GM23338 (cell line): Measurements from ENCODE around the gene UBE2G2. TPM values are rescaled to one million over a fixed set of nuclear protein-coding genes. Genes with fewer than 3 reads are reported as not detected.
A peak's percentile ranks its signal among the peaks of the same experiment; 100 is the strongest.

ENCODE experiments used
- ATAC-seq: fragments of 200-7000 bp; cut with Tn5 transposase; 3 replicates; pipeline ENCODE4 v1.9.1; 2020
- DNase-seq: peaks from one replicate; pipeline ENCODE4 v3.0.0-alpha.2; 2015; ENCODE audit warnings: low spot score
- H2AFZ ChIP-seq: fragments of 200-600 bp; sonication (generic); 2 replicates; pipeline ENCODE4 v1.8.0; 2016; ENCODE audit warnings: antibody characterized with exemption, mild to moderate bottlenecking, moderate library complexity
- H3F3A ChIP-seq: fragments of 200-600 bp; sonication (generic); replicated peaks from 2 replicates; pipeline ENCODE4 v1.8.0; 2017; ENCODE audit warnings: antibody characterized with exemption, mixed run types, low read depth
- H3K27ac ChIP-seq: fragments of 200-600 bp; sonication (generic); 2 replicates; pipeline ENCODE4 v1.6.1; 2016; ENCODE audit warnings: low read depth
- H3K27me3 ChIP-seq: fragments of 200-600 bp; sonication (generic); 2 replicates; pipeline ENCODE4 v1.8.0; 2016; ENCODE audit warnings: mild to moderate bottlenecking, mixed run types, moderate library complexity; ENCODE audit not compliant: insufficient read depth
- H3K36me3 ChIP-seq: fragments of 200-600 bp; sonication (generic); 2 replicates; pipeline ENCODE4 v1.8.0; 2016; ENCODE audit warnings: mild to moderate bottlenecking; ENCODE audit not compliant: insufficient read depth
- H3K4me1 ChIP-seq: fragments of 200-600 bp; sonication (generic); 2 replicates; pipeline ENCODE4 v1.8.0; 2016; ENCODE audit warnings: mild to moderate bottlenecking, moderate library complexity; ENCODE audit not compliant: insufficient read depth
- H3K4me2 ChIP-seq: fragments of 200-600 bp; sonication (generic); 2 replicates; pipeline ENCODE4 v1.7.1; 2017; ENCODE audit warnings: mixed run types
- H3K4me3 ChIP-seq: fragments of 200-600 bp; sonication (generic); 2 replicates; pipeline ENCODE4 v1.6.1; 2016; ENCODE audit warnings: mixed run types
- H3K79me2 ChIP-seq: fragments of 200-600 bp; sonication (generic); replicated peaks from 2 replicates; pipeline ENCODE4 v1.8.0; 2017; ENCODE audit warnings: mild to moderate bottlenecking; ENCODE audit not compliant: insufficient read depth
- H3K9me2 ChIP-seq: fragments of 200-600 bp; sonication (generic); 2 replicates; pipeline ENCODE4 v1.8.0; 2017; ENCODE audit not compliant: insufficient read depth
- H4K20me1 ChIP-seq: fragments of 200-600 bp; sonication (generic); replicated peaks from 2 replicates; pipeline ENCODE4 v1.8.0; 2017; ENCODE audit warnings: mild to moderate bottlenecking; ENCODE audit not compliant: insufficient read depth
- H3K27ac Mint-ChIP-seq: 2 replicates; pipeline ENCODE4 v1.8.0; 2020; ENCODE audit warnings: inconsistent platforms, mild to moderate bottlenecking, moderate library complexity, mixed read lengths
- H3K27me3 Mint-ChIP-seq: 3 replicates; pipeline ENCODE4 v1.8.0; 2022; ENCODE audit warnings: low read depth, mild to moderate bottlenecking, moderate library complexity, mixed read lengths, inconsistent platforms; ENCODE audit not compliant: insufficient read depth, poor library complexity
- H3K36me3 Mint-ChIP-seq: 3 replicates; pipeline ENCODE4 v1.8.0; 2021; ENCODE audit warnings: low read depth, mild to moderate bottlenecking, inconsistent platforms, moderate library complexity, mixed read lengths
- H3K4me1 Mint-ChIP-seq: 3 replicates; pipeline ENCODE4 v1.8.0; 2020; ENCODE audit warnings: mild to moderate bottlenecking, inconsistent platforms, mixed read lengths
- H3K4me3 Mint-ChIP-seq: 3 replicates; pipeline ENCODE4 v1.8.0; 2021; ENCODE audit warnings: moderate library complexity, mild to moderate bottlenecking, inconsistent platforms, mixed read lengths
- H3K9me3 Mint-ChIP-seq: 3 replicates; pipeline ENCODE4 v1.8.0; 2020; ENCODE audit warnings: moderate library complexity, mild to moderate bottlenecking, inconsistent platforms, mixed read lengths
- CTCF ChIP-seq, 2 experiments: fragments of 200-600 bp in 1 of 2; sonication (generic) in 1 of 2; conservative IDR thresholded peaks; 2 replicates each; pipeline versions ENCODE4 v1.5.1 to v1.6.1; 2016 to 2017; ENCODE audit warnings: antibody characterized with exemption in 2 of 2, low read depth in 2 of 2, mild to moderate bottlenecking in 2 of 2, moderate library complexity in 1 of 2
- EZH2 ChIP-seq: fragments of 200-600 bp; sonication (generic); IDR thresholded peaks from one replicate; pipeline ENCODE4 v1.8.0; 2017; ENCODE audit warnings: antibody characterized with exemption, mild to moderate bottlenecking, low read depth; ENCODE audit not compliant: unreplicated experiment
- EZH2phosphoT487 ChIP-seq: fragments of 200-600 bp; sonication (generic); IDR thresholded peaks from one replicate; pipeline ENCODE4 v1.8.1; 2018; ENCODE audit warnings: antibody characterized with exemption; ENCODE audit not compliant: unreplicated experiment
- JUNB ChIP-seq: IDR thresholded peaks from one replicate; pipeline ENCODE4 v1.6.1; 2016; ENCODE audit warnings: antibody characterized with exemption; ENCODE audit not compliant: unreplicated experiment
- POLR2AphosphoS5 ChIP-seq: IDR thresholded peaks from 2 replicates; pipeline ENCODE4 v1.6.1; 2016; ENCODE audit warnings: antibody characterized with exemption, low read depth
- REST ChIP-seq: IDR thresholded peaks from one replicate; pipeline ENCODE4 v1.6.1; 2018; ENCODE audit warnings: antibody characterized with exemption; ENCODE audit not compliant: unreplicated experiment
- STAT1 ChIP-seq: IDR thresholded peaks from one replicate; pipeline ENCODE4 v1.6.1; 2016; ENCODE audit warnings: antibody characterized with exemption; ENCODE audit not compliant: unreplicated experiment
- ZNF114 ChIP-seq: fragments of 250-450 bp; sonication (Bioruptor Pico); IDR thresholded peaks from 2 replicates; pipeline ENCODE4 v1.5.0; 2020; ENCODE audit warnings: mild to moderate bottlenecking, moderate library complexity
- ZNF331 ChIP-seq: fragments of 250-450 bp; sonication (Bioruptor Pico); IDR thresholded peaks from 2 replicates; pipeline ENCODE4 v1.5.0; 2020; ENCODE audit warnings: low read depth, mild to moderate bottlenecking, moderate library complexity
- polyA plus RNA-seq: library from polyadenylated mRNA; unstranded; fragments of >200 nt; fragmentation: Nextera tagmentation; extraction: Ambion mirVana; gene quantifications from 2 replicates; pipeline ENCODE4 v1.2.1, GENCODE V29; 2016
- total RNA-seq: library from RNA; depleted of rRNA; stranded (reverse); fragments of >200 nt; shearing (Covaris generic); gene quantifications from 2 replicates; pipeline ENCODE4 v1.2.3, GENCODE V29; 2014

Gene UBE2G2
- total and polyA plus RNA-seq, 2 experiments from 2014 or later = 66.4 to 100 TPM

GRCh38 chr21:44837537-44837936 lies 35.9 kb upstream of the UBE2G2 start:
- peak; percentile 73 for ATAC-seq
- H3K4me1 ChIP-seq = no peaks in the 10 kb centered on the region
- Mint-ChIP-seq H3K27me3 (peaks cover 6% of the 10 kb centered on the region), H3K9me3 (no peaks in the 10 kb centered on the region), H3K27ac (no peak overlapping the region), H3K4me3 (no peak overlapping the region), H3K4me1 (peaks cover 4% of the 10 kb centered on the region), H3K36me3 (no peaks in the 10 kb centered on the region)
- no peaks in the 10 kb centered on the region for H3K79me2 ChIP-seq
- H4K20me1 ChIP-seq = no peaks in the 10 kb centered on the region
- H3K4me2 ChIP-seq = no peak overlapping the region
- TF ChIP-seq STAT1 (no peak), CTCF (conservative IDR thresholded peaks at IDR 0.05; ENCODE audit: low read depth in 2 of 2) (peak in 1 of 2 experiments; percentile 27; a peak in 2 of 4 replicates)
- H3K4me3 ChIP-seq = no peak overlapping the region
- H3F3A ChIP-seq = no peaks in the 10 kb centered on the region
- no peak overlapping the region for H3K27ac ChIP-seq
- H3K9me2 ChIP-seq = no peaks in the 10 kb centered on the region
- H2AFZ ChIP-seq = peak overlapping the region; percentile 38; the same call in 1 of the 2 replicates
- no peaks in the 10 kb centered on the region for H3K36me3 ChIP-seq
- H3K27me3 ChIP-seq = no peaks in the 10 kb centered on the region
- no peak for DNase-seq

- no peak for DNase-seq
- Histone ChIP-seq H3K79me2 (no peaks in the 10 kb centered on the region), H3K4me2 (no peak overlapping the region), H3F3A (no peaks in the 10 kb centered on the region), H3K27ac (no peak overlapping the region), H3K4me3 (no peak overlapping the region), H3K27me3 (no peaks in the 10 kb centered on the region), H3K9me2 (no peaks in the 10 kb centered on the region), H2AFZ (peak overlapping the region; percentile 38; the same call in 1 of the 2 replicates), H4K20me1 (no peaks in the 10 kb centered on the region), H3K4me1 (no peaks in the 10 kb centered on the region), H3K36me3 (no peaks in the 10 kb centered on the region)
- ATAC-seq = peak; percentile 29
- Mint-ChIP-seq H3K4me3 (no peak overlapping the region), H3K27me3 (peaks cover 6% of the 10 kb centered on the region), H3K36me3 (no peaks in the 10 kb centered on the region), H3K9me3 (no peaks in the 10 kb centered on the region), H3K27ac (no peak overlapping the region), H3K4me1 (peaks cover 4% of the 10 kb centered on the region)
- no peak for TF ChIP-seq JUNB
- no peak for TF ChIP-seq ZNF331
- TF ChIP-seq CTCF (conservative IDR thresholded peaks at IDR 0.05; ENCODE audit: low read depth in 2 of 2) = no peak
- TF ChIP-seq POLR2AphosphoS5 = no peak
- TF ChIP-seq REST = no peak
- no peak for TF ChIP-seq EZH2
- TF ChIP-seq ZNF114 (CRISPR knock-in tag) = no peak
- no peak for TF ChIP-seq EZH2phosphoT487
These were observed 35.2 kb upstream of the UBE2G2 start for GRCh38 chr21:44836666-44837471.
